ENCODE data around the gene FMN1.

FMN1 gene

DNA sequence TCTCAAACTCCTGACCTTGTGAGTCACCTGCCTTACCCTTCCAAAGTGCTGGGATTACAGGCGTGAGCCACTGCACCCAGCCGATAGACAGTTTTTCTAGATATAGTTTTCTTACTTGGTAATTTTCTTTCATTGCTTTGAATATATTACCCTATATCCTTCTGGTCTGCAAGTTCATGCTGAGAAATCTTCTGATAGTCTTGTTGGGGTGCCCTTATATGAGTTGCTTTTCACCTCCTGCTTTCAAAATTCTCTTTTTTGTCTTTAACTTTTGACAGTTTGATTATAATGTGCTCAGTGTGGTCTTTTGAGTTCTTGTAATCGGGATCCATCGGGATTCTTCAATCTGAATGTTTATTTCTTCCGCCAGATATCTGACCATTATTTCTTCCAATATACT lies 259.4 kb downstream of the FMN1 start:
- Mint-ChIP-seq H3K9me3 (peaks cover 56% of the 10 kb centered on the region), H3K4me1 (no peaks in the 10 kb centered on the region), H3K4me3 (no peak overlapping the region), H3K27me3 (ENCODE audit: low read depth, poor library complexity) (no peaks in the 10 kb centered on the region), H3K36me3 (ENCODE audit: low read depth) (peaks cover 42% of the 10 kb centered on the region), H3K27ac (no peak overlapping the region)
- DNase-seq: no peak
- TF ChIP-seq, protein P1, sequence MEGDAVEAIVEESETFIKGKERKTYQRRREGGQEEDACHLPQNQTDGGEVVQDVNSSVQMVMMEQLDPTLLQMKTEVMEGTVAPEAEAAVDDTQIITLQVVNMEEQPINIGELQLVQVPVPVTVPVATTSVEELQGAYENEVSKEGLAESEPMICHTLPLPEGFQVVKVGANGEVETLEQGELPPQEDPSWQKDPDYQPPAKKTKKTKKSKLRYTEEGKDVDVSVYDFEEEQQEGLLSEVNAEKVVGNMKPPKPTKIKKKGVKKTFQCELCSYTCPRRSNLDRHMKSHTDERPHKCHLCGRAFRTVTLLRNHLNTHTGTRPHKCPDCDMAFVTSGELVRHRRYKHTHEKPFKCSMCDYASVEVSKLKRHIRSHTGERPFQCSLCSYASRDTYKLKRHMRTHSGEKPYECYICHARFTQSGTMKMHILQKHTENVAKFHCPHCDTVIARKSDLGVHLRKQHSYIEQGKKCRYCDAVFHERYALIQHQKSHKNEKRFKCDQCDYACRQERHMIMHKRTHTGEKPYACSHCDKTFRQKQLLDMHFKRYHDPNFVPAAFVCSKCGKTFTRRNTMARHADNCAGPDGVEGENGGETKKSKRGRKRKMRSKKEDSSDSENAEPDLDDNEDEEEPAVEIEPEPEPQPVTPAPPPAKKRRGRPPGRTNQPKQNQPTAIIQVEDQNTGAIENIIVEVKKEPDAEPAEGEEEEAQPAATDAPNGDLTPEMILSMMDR (IDR thresholded peaks at IDR 0.05): no peak

DNA sequence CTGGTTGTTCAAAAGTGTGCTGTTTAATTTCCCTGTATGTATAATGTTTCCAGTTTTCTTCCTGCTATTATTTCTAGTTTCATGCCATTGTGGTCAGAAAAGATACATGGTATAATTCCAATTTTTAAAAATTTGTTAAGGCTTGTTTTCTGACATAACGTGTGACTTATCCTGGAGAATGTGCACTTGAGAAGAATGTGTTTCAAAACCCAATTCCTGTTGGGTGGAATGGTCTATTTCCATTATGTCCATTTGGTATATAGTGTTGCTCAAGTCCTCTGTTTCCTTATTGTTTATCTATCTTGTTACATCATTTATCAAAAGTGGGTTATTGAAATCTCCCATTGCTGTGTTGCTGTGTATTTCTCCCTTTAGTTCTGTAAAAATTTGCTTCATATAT lies 261.3 kb downstream of the FMN1 start:
- TF ChIP-seq, protein P1 (IDR thresholded peaks at IDR 0.05): no peak
- H3K27ac Mint-ChIP-seq: no peak overlapping the region
- no peak for DNase-seq
- no peak overlapping the region for H3K4me3 Mint-ChIP-seq
- H3K27me3 Mint-ChIP-seq (ENCODE audit: low read depth, poor library complexity): no peaks in the 10 kb centered on the region
- H3K36me3 Mint-ChIP-seq (ENCODE audit: low read depth): peaks cover 43% of the 10 kb centered on the region
- H3K9me3 Mint-ChIP-seq: peaks cover 57% of the 10 kb centered on the region
- peaks cover 9% of the 10 kb centered on the region for H3K4me1 Mint-ChIP-seq

DNA sequence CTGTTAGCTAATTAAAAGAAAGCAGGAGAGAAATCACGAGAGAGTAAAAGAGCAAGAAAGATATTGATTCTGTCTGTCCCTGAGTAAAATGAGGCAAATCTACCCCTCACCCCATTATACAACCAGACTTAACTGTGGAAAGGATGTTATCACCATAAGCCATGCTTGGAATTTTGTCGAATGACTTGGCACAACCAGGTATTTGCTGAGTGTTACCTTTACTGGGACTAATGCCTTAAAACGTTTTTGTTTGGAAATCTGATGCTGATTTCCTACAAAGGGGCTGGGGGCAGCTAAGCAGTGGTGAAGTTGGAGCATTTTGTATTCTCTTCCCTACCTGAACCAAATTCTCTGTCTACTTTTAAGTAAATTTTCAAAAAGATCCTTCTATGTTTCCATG lies 265.6 kb downstream of the FMN1 start:
- Mint-ChIP-seq H3K9me3 (peaks cover 28% of the 10 kb centered on the region), H3K4me1 (peaks cover 9% of the 10 kb centered on the region), H3K4me3 (no peak overlapping the region), H3K36me3 (ENCODE audit: low read depth) (peaks cover 21% of the 10 kb centered on the region), H3K27me3 (ENCODE audit: low read depth, poor library complexity) (no peaks in the 10 kb centered on the region), H3K27ac (no peak overlapping the region)
- TF ChIP-seq, protein P1 (IDR thresholded peaks at IDR 0.05): no peak
- no peak for DNase-seq

DNA sequence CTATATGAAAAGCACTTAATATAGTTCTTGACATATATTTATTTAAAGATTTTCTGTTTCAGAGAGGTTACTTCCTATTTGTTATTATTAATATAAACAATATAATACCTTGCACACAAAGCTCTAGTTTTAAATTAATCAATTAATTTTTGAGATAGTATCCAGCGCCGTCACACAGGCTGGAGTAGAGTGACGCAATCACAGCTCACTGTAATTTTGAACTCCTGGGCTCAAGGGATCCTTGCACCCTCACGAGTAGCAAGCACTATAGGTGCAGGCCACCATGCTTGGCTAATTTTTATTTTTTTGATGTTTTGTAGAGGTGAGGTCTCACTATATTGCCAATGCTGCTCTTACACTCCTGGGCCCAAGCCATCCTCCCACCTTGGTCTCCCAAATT lies 267.4 kb downstream of the FMN1 start:
- Mint-ChIP-seq H3K27me3 (ENCODE audit: low read depth, poor library complexity) (no peaks in the 10 kb centered on the region), H3K27ac (no peak overlapping the region), H3K9me3 (peaks cover 18% of the 10 kb centered on the region), H3K36me3 (ENCODE audit: low read depth) (peaks cover 33% of the 10 kb centered on the region), H3K4me1 (peaks cover 9% of the 10 kb centered on the region), H3K4me3 (no peak overlapping the region)
- TF ChIP-seq, protein P1 (IDR thresholded peaks at IDR 0.05): no peak
- DNase-seq: no peak

DNA sequence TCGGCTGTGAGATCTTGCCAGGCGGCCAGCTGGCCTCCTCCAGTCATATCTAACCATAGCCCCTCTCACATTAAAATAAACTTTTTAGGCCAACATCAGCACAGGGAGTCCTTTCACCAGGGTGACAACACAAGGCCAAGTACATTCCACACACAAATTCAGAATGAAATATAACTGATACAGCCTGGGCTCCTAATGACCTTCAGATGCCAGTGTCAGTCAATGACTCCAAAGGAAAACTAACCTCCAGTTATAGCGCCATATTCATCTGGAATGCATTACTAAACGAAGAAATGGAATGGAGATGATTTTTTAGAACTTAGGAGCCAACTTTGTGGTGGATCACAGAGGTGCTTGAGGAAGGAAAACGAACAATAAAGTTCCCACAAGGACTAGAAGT lies 271.3 kb downstream of the FMN1 start:
- Mint-ChIP-seq H3K27ac (no peak overlapping the region), H3K9me3 (no peaks in the 10 kb centered on the region), H3K4me1 (peaks cover 8% of the 10 kb centered on the region), H3K36me3 (ENCODE audit: low read depth) (peaks cover 22% of the 10 kb centered on the region), H3K27me3 (ENCODE audit: low read depth, poor library complexity) (peaks cover 6% of the 10 kb centered on the region), H3K4me3 (no peak overlapping the region)
- TF ChIP-seq, protein P1 (IDR thresholded peaks at IDR 0.05): no peak
- DNase-seq: no peak

DNA sequence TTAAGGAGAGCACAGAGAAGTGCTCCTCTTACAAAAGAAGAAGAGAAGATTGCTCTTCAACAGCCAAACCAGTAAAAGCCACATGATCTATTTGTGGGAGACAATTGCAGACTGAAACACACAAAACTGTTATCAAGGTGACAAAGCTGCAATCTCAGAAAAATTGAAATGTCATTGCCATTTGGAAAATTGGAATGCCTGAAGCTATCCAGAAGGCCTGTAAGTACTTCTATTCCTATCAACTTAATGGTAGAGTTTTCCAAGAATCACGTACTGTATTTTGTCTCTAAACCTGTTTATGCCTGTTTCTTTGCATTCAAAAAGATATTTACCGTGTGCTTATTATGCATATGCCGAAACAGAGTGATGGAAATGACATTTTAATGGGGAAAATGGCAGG lies 272.0 kb downstream of the FMN1 start:
- Mint-ChIP-seq H3K4me3 (no peak overlapping the region), H3K4me1 (peaks cover 8% of the 10 kb centered on the region), H3K9me3 (no peaks in the 10 kb centered on the region), H3K27me3 (ENCODE audit: low read depth, poor library complexity) (peaks cover 6% of the 10 kb centered on the region), H3K36me3 (ENCODE audit: low read depth) (peaks cover 22% of the 10 kb centered on the region), H3K27ac (no peak overlapping the region)
- TF ChIP-seq, protein P1 (IDR thresholded peaks at IDR 0.05): no peak
- no peak for DNase-seq

All from nephron progenitor cell (in vitro differentiated cells).